ENCODE measurements around the gene EYS.

Gene EYS

GRCh38 chr6:65000815-65001214 is 706.2 kb downstream of the EYS start:
- no peak for DNase-seq
- H3K4me3 Mint-ChIP-seq = no peak overlapping the region
- no peaks in the 10 kb centered on the region for H3K4me1 Mint-ChIP-seq
- CTCF ChIA-PET = no interaction called here
- H3K27me3 Mint-ChIP-seq = no peaks in the 10 kb centered on the region
- no peak overlapping the region for H3K27ac Mint-ChIP-seq
- no peaks in the 10 kb centered on the region for H3K36me3 Mint-ChIP-seq
- H3K9me3 Mint-ChIP-seq = peaks cover 4% of the 10 kb centered on the region

DNA sequence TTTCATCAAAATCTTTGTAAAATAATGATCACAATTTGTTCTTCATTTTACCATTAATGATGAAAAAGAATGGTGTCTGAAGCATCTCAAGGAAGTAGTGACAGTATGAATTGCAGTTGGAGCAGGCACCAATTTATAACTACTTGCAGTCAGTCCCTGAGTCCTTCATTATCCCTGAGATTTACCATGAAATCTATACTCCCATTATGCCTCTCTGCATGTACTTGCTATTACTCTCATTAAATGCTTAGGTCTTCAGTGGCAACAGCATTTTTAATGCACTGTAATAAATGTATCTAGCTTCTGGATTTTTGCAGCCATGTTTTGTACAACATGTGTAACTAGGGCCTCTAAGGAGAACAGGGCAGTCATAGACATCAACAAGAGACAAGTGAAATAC is 708.8 kb downstream of the EYS start:
- H3K27ac Mint-ChIP-seq = no peak overlapping the region
- no peaks in the 10 kb centered on the region for H3K27me3 Mint-ChIP-seq
- H3K4me3 Mint-ChIP-seq = no peak overlapping the region
- CTCF ChIA-PET = no interaction called here
- H3K4me1 Mint-ChIP-seq = no peaks in the 10 kb centered on the region
- DNase-seq = no peak
- no peaks in the 10 kb centered on the region for H3K9me3 Mint-ChIP-seq
- H3K36me3 Mint-ChIP-seq = no peaks in the 10 kb centered on the region

- CTCF ChIA-PET = no interaction called here
- H3K9me3 Mint-ChIP-seq = no peaks in the 10 kb centered on the region
- DNase-seq = no peak
- H3K27me3 Mint-ChIP-seq = no peaks in the 10 kb centered on the region
- no peaks in the 10 kb centered on the region for H3K4me1 Mint-ChIP-seq
- no peak overlapping the region for H3K27ac Mint-ChIP-seq
- H3K4me3 Mint-ChIP-seq = no peak overlapping the region
- no peaks in the 10 kb centered on the region for H3K36me3 Mint-ChIP-seq
Measured at GRCh38 chr6:64996301-64996700, 710.7 kb downstream of the EYS start.

- Mint-ChIP-seq H3K27ac (no peak overlapping the region), H3K9me3 (no peaks in the 10 kb centered on the region), H3K36me3 (no peaks in the 10 kb centered on the region), H3K4me1 (no peaks in the 10 kb centered on the region), H3K27me3 (no peaks in the 10 kb centered on the region), H3K4me3 (no peak overlapping the region)
- CTCF ChIA-PET = interaction anchor here (0.7 kb wide), 1 partner anchor 1010 kb away, joined by 3 read pairs; no protein-coding TSS in a partner anchor
- no peak for DNase-seq
Measured at GRCh38 chr6:64990652-64991304, 716.2 kb downstream of the EYS start.

- Mint-ChIP-seq H3K27ac (no peak overlapping the region), H3K4me3 (no peak overlapping the region), H3K4me1 (no peaks in the 10 kb centered on the region), H3K27me3 (no peaks in the 10 kb centered on the region), H3K9me3 (no peaks in the 10 kb centered on the region), H3K36me3 (no peaks in the 10 kb centered on the region)
- CTCF ChIA-PET = no interaction called here
- no peak for DNase-seq
Measured at GRCh38 chr6:64988148-64988547, 718.9 kb downstream of the EYS start.

DNA sequence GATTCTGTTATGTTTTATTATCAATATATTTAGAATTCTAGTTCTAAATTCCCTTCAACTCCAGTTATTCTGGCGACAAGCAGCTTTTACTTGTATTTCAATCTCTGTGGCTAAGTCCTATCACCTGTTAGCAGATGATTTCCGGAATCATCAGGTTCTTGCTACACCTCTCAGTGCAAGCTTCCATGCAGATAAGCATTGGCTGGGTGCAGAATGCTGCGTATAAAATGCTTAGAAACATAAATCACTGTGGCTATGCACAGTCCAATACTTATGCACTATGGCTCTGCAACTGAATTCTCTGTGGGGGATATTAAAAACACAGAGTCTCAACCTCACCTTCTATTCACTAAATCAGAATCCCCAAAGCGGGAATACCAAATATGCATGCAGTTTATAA is 720.0 kb downstream of the EYS start:
- no peaks in the 10 kb centered on the region for H3K27me3 Mint-ChIP-seq
- no peak for DNase-seq
- no peak overlapping the region for H3K4me3 Mint-ChIP-seq
- H3K4me1 Mint-ChIP-seq = no peaks in the 10 kb centered on the region
- no peak overlapping the region for H3K27ac Mint-ChIP-seq
- no peaks in the 10 kb centered on the region for H3K9me3 Mint-ChIP-seq
- CTCF ChIA-PET = no interaction called here
- no peaks in the 10 kb centered on the region for H3K36me3 Mint-ChIP-seq

- Mint-ChIP-seq H3K9me3 (peaks cover 2% of the 10 kb centered on the region), H3K27ac (no peak overlapping the region), H3K27me3 (no peaks in the 10 kb centered on the region), H3K36me3 (no peaks in the 10 kb centered on the region), H3K4me3 (no peak overlapping the region), H3K4me1 (no peaks in the 10 kb centered on the region)
- no peak for DNase-seq
- CTCF ChIA-PET = no interaction called here
Measured at GRCh38 chr6:64985726-64986125, 721.3 kb downstream of the EYS start.

DNA sequence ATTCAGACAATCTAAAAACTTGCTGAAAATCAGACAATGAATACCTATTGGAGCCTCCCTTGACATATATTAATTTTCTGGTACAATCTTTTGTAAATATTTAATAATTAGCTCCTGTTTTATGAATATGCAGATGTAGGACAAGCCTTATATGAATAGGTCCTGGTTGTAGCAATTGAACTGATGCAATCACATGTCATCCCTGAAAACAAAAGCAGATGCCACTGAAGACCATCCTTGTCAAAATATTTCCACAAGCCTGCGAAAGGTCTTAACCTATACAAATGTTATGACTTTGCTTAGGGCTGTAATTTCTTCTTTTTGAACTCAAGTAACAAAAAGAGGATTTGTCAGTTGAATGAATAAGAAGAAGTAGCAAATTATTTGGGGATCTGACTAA is 722.1 kb downstream of the EYS start:
- no peak overlapping the region for H3K27ac Mint-ChIP-seq
- DNase-seq = no peak
- peaks cover 2% of the 10 kb centered on the region for H3K9me3 Mint-ChIP-seq
- H3K4me1 Mint-ChIP-seq = no peaks in the 10 kb centered on the region
- H3K36me3 Mint-ChIP-seq = no peaks in the 10 kb centered on the region
- CTCF ChIA-PET = no interaction called here
- no peaks in the 10 kb centered on the region for H3K27me3 Mint-ChIP-seq
- H3K4me3 Mint-ChIP-seq = no peak overlapping the region

- H3K4me3 Mint-ChIP-seq = no peak overlapping the region
- CTCF ChIA-PET = no interaction called here
- peaks cover 2% of the 10 kb centered on the region for H3K9me3 Mint-ChIP-seq
- H3K4me1 Mint-ChIP-seq = no peaks in the 10 kb centered on the region
- no peak overlapping the region for H3K27ac Mint-ChIP-seq
- DNase-seq = no peak
- no peaks in the 10 kb centered on the region for H3K27me3 Mint-ChIP-seq
- H3K36me3 Mint-ChIP-seq = no peaks in the 10 kb centered on the region
Measured at GRCh38 chr6:64983089-64983488, 723.9 kb downstream of the EYS start.

DNA sequence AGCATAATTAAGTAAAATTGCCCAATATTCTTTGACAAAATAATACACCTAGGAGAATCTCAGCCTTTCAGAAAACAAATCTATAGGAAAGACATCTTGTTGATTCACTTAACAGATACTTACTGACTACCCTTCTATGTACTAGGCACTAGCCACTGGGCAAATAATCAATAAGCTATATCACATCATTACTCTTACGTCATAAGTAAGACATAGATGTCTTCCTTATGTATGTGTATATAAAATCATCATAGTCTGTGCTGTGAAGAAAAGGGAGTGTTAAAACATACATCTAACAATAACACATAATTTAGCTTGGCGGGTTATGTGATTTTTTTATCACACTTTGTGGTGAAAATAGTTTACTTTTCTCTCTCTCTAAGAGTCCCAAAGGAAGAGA is 733.9 kb downstream of the EYS start:
- DNase-seq = no peak
- Mint-ChIP-seq H3K9me3 (peaks cover 2% of the 10 kb centered on the region), H3K4me3 (no peak overlapping the region), H3K27ac (no peak overlapping the region), H3K36me3 (no peaks in the 10 kb centered on the region), H3K4me1 (no peaks in the 10 kb centered on the region), H3K27me3 (no peaks in the 10 kb centered on the region)
- CTCF ChIA-PET = no interaction called here

DNA sequence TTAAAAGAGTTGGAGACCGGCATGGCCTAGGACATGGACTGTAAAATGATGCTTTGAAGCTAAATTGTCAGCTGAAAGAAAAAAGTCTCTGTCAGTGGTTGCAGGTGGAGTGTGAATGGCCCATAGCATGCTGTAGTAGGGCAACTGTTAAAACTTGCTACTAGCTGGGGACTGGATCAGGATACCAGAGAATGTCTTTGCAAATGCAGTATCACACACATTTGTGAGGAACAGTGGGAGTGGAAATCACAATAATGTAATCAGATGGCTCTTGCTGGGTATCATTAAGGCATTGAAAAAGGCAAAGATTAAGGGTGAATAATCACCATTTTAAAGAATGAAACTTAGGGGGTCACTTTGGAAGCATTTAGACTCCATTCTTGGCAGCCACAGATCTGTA is 737.9 kb downstream of the EYS start:
- Mint-ChIP-seq H3K36me3 (no peaks in the 10 kb centered on the region), H3K27ac (no peak overlapping the region)

DNA sequence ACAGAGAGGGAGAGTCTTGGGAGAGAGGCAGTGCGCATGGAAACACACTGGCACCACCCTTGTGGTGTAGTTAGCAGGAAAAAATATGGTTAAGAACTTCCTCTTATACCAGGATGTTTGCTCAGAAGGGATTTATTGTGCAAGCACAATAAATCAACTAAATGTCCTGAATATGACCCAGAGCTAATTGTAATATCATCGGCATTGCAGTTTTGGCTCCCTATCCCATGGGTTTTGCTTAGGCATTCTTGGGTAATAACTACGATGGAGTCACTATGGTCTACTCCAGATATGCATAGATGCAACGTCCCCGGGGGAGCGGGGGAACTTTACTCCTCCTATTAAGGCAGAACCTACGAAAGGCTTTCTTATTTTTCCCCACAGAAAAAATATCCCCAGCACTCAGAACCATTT is 751.6 kb downstream of the EYS start:
- CTCF ChIA-PET = no interaction called here
- no peaks in the 10 kb centered on the region for H3K4me1 Mint-ChIP-seq

More for the DNA sequence above, 737.9 kb downstream of the EYS start:
- DNase-seq = no peak
- Mint-ChIP-seq H3K9me3 (peaks cover 2% of the 10 kb centered on the region), H3K4me1 (no peaks in the 10 kb centered on the region), H3K27me3 (no peaks in the 10 kb centered on the region), H3K4me3 (no peak overlapping the region)
- CTCF ChIA-PET = no interaction called here

DNA sequence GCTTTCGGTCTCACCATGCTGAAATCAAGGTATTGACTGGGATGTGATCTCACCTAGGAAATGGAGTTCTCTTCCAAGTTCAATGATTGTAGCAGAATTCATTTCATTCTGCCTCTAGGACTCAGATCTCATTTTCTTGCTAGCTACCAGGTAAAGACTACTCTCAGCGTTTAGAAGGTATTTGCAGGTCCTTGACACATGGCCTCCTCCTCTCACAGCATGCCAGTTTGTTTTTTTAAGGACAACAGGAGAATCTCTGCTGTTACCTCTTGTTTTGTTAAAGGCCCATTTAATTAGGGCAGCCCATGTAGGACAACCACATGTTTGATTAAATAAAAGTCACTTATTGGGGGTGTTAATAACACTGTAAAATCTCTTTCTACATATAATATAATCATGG is 757.8 kb downstream of the EYS start:
- Mint-ChIP-seq H3K4me3 (no peak overlapping the region), H3K27me3 (no peaks in the 10 kb centered on the region), H3K9me3 (peaks cover 2% of the 10 kb centered on the region), H3K36me3 (no peaks in the 10 kb centered on the region), H3K27ac (no peak overlapping the region), H3K4me1 (no peaks in the 10 kb centered on the region)
- DNase-seq = no peak
- CTCF ChIA-PET = no interaction called here

More for the DNA sequence above, 751.6 kb downstream of the EYS start:
- no peaks in the 10 kb centered on the region for H3K36me3 Mint-ChIP-seq
- H3K27me3 Mint-ChIP-seq = no peaks in the 10 kb centered on the region
- no peak overlapping the region for H3K4me3 Mint-ChIP-seq
- peaks cover 4% of the 10 kb centered on the region for H3K9me3 Mint-ChIP-seq
- DNase-seq = no peak
- H3K27ac Mint-ChIP-seq = no peak overlapping the region

- no peaks in the 10 kb centered on the region for H3K27me3 Mint-ChIP-seq
- no peaks in the 10 kb centered on the region for H3K4me1 Mint-ChIP-seq
- no peak overlapping the region for H3K27ac Mint-ChIP-seq
- no peaks in the 10 kb centered on the region for H3K36me3 Mint-ChIP-seq
- H3K9me3 Mint-ChIP-seq = peaks cover 3% of the 10 kb centered on the region
- CTCF ChIA-PET = no interaction called here
- H3K4me3 Mint-ChIP-seq = no peak overlapping the region
- DNase-seq = no peak
Measured at GRCh38 chr6:64948261-64948660, 758.8 kb downstream of the EYS start.

GRCh38 chr6:64945450-64945849 is 761.6 kb downstream of the EYS start:
- CTCF ChIA-PET = no interaction called here

GRCh38 chr6:64932486-64932885 is 774.5 kb downstream of the EYS start:
- CTCF ChIA-PET = no interaction called here
- H3K9me3 Mint-ChIP-seq = no peaks in the 10 kb centered on the region
- H3K27ac Mint-ChIP-seq = no peak overlapping the region
- no peaks in the 10 kb centered on the region for H3K36me3 Mint-ChIP-seq
- no peak for DNase-seq
- H3K27me3 Mint-ChIP-seq = no peaks in the 10 kb centered on the region
- no peaks in the 10 kb centered on the region for H3K4me1 Mint-ChIP-seq
- H3K4me3 Mint-ChIP-seq = no peak overlapping the region

More at GRCh38 chr6:64945450-64945849, 761.6 kb downstream of the EYS start:
- H3K4me3 Mint-ChIP-seq = no peak overlapping the region
- no peak for DNase-seq
- no peak overlapping the region for H3K27ac Mint-ChIP-seq
- peaks cover 7% of the 10 kb centered on the region for H3K9me3 Mint-ChIP-seq
- no peaks in the 10 kb centered on the region for H3K36me3 Mint-ChIP-seq
- no peaks in the 10 kb centered on the region for H3K27me3 Mint-ChIP-seq
- no peaks in the 10 kb centered on the region for H3K4me1 Mint-ChIP-seq

All from activated naive CD4-positive, alpha-beta T cell treated with anti-CD3 and anti-CD28 coated beads, Interleukin-2, amount 10 ng/mL, durations not matched to agents 7 days and 5 days (primary cell).